ENCODE data around the gene AHCYL2.

DNA sequence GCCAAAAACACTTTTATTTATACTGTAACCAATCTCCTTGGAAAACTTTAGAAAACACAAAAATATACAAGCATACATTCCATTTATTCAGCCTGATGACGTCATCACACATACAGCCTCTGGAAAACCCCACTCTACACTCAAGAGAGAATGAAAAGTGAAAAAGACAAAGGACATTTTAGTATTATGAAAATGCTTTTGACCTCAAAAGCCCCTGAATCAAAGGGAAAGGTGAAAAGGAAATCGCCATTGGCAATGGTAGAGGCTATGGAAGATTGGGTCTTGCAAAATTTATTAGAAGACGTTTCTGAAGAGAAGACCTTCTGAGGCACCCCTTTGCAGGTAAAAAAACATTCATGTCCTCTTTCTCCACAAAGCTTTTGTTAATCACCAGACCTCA lies 126.5 kb downstream of the AHCYL2 start:
- TF ChIP-seq POLR2AphosphoS5 (IDR thresholded peaks at IDR 0.05; ENCODE audit: low read depth) = no peak
- TF ChIP-seq, protein P1, sequence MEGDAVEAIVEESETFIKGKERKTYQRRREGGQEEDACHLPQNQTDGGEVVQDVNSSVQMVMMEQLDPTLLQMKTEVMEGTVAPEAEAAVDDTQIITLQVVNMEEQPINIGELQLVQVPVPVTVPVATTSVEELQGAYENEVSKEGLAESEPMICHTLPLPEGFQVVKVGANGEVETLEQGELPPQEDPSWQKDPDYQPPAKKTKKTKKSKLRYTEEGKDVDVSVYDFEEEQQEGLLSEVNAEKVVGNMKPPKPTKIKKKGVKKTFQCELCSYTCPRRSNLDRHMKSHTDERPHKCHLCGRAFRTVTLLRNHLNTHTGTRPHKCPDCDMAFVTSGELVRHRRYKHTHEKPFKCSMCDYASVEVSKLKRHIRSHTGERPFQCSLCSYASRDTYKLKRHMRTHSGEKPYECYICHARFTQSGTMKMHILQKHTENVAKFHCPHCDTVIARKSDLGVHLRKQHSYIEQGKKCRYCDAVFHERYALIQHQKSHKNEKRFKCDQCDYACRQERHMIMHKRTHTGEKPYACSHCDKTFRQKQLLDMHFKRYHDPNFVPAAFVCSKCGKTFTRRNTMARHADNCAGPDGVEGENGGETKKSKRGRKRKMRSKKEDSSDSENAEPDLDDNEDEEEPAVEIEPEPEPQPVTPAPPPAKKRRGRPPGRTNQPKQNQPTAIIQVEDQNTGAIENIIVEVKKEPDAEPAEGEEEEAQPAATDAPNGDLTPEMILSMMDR (conservative IDR thresholded peaks at IDR 0.05; ENCODE audit: low read depth in 2 of 2) = no peak
- no peak for TF ChIP-seq EZH2 (IDR thresholded peaks at IDR 0.05; ENCODE audit: low read depth, unreplicated experiment)
- TF ChIP-seq EZH2phosphoT487 (IDR thresholded peaks at IDR 0.05; ENCODE audit: unreplicated experiment) = no peak
- TF ChIP-seq, protein P2, sequence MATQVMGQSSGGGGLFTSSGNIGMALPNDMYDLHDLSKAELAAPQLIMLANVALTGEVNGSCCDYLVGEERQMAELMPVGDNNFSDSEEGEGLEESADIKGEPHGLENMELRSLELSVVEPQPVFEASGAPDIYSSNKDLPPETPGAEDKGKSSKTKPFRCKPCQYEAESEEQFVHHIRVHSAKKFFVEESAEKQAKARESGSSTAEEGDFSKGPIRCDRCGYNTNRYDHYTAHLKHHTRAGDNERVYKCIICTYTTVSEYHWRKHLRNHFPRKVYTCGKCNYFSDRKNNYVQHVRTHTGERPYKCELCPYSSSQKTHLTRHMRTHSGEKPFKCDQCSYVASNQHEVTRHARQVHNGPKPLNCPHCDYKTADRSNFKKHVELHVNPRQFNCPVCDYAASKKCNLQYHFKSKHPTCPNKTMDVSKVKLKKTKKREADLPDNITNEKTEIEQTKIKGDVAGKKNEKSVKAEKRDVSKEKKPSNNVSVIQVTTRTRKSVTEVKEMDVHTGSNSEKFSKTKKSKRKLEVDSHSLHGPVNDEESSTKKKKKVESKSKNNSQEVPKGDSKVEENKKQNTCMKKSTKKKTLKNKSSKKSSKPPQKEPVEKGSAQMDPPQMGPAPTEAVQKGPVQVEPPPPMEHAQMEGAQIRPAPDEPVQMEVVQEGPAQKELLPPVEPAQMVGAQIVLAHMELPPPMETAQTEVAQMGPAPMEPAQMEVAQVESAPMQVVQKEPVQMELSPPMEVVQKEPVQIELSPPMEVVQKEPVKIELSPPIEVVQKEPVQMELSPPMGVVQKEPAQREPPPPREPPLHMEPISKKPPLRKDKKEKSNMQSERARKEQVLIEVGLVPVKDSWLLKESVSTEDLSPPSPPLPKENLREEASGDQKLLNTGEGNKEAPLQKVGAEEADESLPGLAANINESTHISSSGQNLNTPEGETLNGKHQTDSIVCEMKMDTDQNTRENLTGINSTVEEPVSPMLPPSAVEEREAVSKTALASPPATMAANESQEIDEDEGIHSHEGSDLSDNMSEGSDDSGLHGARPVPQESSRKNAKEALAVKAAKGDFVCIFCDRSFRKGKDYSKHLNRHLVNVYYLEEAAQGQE (IDR thresholded peaks at IDR 0.05; ENCODE audit: unreplicated experiment) = no peak
- TF ChIP-seq, protein P3, sequence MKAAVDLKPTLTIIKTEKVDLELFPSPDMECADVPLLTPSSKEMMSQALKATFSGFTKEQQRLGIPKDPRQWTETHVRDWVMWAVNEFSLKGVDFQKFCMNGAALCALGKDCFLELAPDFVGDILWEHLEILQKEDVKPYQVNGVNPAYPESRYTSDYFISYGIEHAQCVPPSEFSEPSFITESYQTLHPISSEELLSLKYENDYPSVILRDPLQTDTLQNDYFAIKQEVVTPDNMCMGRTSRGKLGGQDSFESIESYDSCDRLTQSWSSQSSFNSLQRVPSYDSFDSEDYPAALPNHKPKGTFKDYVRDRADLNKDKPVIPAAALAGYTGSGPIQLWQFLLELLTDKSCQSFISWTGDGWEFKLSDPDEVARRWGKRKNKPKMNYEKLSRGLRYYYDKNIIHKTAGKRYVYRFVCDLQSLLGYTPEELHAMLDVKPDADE (IDR thresholded peaks at IDR 0.05) = no peak

All from GM23338 (cell line).